Measurements from ENCODE around the gene PHOX2B. TPM values are rescaled to one million over a fixed set of nuclear protein-coding genes. Genes with fewer than 3 reads are reported as not detected.
"Not testable (repeated sequence)": the region's sequence is repeated elsewhere in the genome, so short reads cannot be mapped to it uniquely, and the experiment has no call there.

The PHOX2B gene
- polyA plus RNA-seq, 4 donors, result 0.08 to 0.88 (median 0.13) TPM

DNA sequence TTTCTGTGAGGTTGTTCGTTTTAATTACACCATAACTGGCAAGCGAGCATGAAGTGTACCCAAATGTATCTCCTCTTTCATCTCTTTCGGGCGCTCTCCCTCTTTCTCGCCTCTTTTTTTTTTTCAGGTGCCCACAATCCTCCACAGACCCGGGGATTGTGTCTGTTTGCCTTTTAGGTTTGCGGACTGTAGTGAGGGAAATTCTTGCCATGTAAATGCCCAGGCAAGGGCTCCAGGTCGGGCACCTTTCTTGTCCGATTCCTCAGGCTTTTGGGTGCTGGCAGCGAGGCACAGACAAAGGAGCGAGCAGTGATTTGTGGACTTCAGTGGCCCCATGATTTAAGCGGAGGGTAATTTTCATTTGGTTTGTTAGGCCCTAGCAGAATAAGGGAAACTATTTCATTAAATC is 1.1 kb upstream of the PHOX2B start:
- DNase-seq (ENCODE audit: low read depth in 4 of 4, low spot score in 3 of 4), result no peak

DNA sequence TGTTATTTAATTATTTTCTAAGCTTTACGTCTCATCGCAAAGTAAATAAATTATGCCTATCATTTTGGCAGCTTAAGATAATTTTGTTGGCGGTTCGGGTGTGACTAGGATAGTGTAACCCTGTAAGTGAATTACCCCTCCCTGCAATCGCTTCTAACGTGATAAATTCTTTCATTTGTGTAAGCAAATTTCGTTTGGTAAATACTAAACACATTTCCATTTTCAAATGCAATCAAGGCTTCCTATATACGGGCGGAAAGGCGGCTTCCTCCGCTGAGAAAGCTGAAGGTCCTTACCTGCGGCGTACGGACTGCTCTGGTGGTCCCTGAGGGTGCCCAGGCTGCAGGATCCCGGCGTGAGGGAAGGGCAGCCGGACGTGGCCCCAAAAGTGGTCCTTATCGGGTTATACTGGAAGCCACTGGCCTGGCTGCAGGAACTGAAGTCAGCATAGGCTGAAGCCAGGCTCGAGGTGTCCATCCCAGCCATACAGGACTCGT is 403 bp downstream of the PHOX2B start:
- DNase-seq (ENCODE audit: low read depth in 4 of 4, low spot score in 3 of 4), result no peak

DNA sequence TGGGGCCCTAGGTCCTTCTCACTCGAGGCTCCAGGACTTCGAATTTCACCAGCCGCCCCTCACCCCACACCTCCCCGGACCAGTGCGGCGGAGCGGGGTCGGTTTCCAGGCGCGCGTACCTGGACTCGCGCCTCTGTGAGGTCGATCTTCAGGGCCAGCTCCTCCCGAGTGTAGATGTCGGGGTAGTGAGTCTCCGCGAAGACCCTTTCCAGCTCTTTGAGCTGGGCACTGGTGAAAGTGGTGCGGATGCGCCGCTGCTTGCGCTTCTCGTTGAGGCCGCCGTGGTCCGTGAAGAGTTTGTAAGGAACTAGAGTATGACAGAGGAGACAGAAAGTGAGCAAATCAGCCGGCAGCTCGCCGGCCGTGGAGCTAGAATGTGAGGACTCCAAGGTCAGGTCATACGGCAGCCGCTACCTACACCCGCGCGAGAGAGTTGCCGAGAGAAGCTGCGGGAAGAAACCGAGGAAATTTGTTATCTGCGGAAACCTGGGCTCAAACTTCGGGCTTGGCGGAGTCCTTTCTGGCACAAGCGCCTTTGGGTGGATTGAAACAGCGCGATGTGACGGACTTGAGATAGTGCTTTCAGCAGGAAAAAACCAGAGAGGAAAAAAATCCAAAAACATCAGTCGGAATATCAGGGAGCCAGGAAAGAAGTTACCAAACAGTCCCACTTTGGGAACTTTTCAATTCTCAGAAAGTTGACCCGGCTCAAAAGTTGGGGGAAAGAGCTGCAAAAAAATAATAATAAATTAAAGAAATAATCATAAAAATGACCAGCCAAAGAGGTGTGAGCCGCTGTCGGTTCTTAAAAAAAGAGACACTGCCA is 1.1 kb downstream of the PHOX2B start:
- DNase-seq (ENCODE audit: low read depth in 4 of 4, low spot score in 3 of 4), result no peak

DNA sequence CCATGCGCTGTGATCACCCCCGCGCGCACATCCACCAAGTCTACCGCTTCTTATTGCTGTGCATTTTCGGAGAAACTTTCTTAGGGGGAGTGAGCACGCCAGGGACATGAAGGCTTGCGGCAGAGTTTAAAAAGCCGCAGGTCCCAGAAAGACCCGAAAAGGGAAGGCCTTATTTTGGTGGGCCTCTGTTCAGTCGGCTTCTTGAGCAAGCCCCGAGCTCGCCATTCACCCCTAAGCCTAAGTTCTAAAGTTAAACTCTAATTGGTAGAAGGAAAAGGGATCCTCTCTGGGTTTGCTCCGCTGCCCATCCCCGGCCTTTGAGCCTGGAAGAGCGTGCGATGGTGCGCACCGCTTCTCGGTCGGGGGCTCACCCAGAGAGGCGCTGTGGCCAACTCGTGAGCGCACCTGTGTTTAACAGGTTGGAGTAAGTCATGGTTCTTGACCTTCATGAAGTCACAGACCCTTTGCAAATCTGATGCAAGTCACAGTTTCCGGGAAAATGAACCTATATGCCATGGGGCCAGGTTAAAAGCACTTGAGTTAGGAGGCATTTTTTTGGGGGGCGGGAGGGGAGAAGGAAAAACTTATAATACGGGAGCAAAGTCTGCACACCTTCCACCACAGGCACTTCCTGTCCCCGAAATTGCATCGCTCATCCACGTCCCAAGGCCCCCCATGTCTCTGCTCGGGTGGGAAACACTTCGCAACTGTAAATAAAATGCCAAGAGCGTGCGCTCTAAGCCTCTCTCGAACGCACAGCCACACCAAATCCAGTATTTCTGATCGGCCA is 1.9 kb downstream of the PHOX2B start:
- no peak for DNase-seq (ENCODE audit: low read depth in 4 of 4, low spot score in 3 of 4)

DNA sequence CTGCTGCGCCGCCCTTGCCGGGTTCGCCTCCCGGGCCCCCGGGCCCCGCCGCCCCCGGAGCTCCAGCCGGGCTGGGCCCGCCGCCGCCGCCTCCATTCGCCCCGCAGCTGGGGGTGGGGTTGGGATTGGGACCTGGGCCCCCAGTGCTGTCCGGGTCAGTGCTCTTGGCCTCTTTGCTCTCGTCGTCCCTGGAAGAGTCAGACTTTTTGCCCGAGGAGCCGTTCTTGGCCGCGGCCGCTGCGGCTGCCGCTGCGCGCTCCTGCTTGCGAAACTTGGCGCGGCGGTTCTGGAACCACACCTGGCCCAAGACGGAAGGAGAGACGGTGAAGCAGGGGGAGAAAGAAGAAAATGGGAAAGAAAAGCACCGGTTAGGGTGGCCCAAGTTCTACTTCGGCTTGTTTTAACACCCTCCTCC is 2.5 kb downstream of the PHOX2B start:
- DNase-seq (ENCODE audit: low read depth in 4 of 4, low spot score in 3 of 4), result no peak

DNA sequence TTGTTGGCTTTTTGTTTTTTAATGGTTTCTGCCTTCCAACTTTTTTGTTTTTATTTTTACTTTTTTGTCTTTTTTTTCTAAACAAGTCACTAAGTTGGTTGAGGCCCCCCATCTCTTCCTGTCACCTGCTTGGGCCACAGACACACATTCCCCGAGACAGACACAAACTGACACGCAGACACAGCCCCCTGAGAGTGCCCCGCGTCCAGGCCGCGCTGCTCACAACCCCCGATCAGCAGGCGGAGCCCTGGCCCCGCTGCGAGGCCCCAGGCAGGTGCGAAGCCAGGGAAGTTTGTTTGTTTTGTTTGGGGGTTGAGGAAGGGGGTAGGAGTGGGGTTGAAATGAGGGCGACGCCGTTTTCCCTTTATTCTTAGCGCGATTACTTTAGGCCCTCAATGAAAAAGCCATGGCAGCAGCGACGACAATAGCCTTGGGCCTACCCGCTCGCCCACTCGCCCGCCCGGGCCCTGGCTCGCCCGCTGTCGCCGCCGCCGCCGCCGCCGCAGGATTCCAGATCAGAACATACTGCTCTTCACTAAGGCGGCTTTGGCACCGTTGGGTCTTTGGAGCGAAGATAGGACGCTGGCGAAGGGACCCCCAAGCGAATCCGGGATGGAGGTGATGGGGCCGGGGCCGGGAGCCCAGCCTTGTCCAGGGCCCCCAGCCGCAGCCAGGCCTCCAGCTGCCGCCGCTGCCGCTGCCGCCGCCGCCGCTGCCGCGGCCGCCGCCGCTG is 3.1 kb downstream of the PHOX2B start:
- no peak for DNase-seq (ENCODE audit: low read depth in 4 of 4, low spot score in 3 of 4)

DNA sequence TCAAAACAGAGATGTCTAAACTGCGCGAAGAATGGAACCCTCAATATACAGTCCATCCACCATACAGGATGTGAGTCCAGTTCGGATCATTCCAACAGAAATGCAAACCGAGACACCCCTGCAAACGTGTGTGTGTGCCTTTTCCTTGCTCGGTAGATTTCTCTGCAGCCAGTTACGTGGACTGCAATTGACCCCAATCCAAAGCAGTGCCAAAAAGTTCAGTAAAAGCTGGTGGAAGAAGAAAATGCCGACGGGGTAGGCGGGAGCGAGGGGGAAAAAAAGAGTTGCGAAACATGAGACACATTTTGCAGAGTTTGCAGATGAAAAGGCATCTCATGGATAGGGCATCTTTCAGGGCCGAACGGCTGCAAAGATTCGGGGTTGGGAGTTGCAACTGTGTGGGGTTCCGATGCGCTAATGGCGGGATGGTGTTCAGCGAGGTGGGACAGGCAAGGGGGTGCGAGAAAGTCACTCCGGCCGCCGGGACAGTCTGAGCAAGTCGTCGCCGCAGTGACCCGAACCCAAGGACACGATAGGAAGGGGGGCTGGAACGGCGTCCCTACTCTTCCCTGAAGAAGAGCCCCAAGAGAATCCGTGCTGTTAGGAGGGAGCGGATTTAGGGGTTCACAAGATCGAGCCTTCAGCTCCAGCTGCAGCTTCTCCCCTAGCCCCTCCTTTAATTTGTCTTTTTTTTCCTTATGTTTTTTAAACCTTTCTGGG is 3.8 kb downstream of the PHOX2B start:
- no peak for DNase-seq (ENCODE audit: low read depth in 4 of 4, low spot score in 3 of 4)

DNA sequence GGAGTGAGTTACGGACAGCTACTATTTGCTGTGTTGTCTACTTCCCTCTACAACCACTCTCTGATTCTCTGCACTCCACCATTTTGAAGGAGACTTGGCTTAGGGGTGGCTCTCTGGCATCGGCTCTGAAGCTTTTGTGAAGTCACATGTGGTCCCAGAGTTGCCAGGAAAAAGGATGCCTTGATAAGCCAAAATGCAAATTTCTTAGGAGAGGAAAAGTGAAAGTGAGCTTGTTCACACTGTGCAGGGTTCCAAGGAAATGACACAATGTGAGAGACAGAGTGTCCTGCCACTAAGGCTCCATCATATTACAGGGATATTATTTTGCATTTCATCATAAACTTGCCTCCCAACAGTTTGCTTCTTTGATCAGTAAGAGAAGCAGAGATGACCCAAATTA is 7.2 kb downstream of the PHOX2B start:
- DNase-seq (ENCODE audit: low read depth in 4 of 4, low spot score in 3 of 4), result no peak

DNA sequence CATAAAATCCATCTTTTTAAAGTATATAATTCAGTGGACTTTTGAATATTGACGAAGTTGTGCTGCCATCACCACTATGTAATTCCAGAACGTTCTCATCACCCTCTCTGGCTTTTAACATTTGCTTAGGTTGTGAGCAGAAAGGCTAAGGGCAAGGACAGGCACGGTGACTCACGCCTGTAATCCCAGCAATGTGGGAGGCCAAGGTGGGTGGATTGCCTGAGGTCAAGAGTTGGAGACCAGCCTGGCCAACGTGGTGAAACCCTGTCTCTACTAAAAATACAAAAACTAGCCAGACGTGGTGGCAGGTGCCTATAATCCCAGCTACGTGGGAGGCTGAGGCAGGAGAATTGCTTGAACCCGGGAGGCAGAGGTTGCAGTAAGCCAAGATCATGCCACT is 11.0 kb downstream of the PHOX2B start:
- DNase-seq (ENCODE audit: low read depth in 4 of 4, low spot score in 3 of 4), result not testable (repeated sequence)

DNA sequence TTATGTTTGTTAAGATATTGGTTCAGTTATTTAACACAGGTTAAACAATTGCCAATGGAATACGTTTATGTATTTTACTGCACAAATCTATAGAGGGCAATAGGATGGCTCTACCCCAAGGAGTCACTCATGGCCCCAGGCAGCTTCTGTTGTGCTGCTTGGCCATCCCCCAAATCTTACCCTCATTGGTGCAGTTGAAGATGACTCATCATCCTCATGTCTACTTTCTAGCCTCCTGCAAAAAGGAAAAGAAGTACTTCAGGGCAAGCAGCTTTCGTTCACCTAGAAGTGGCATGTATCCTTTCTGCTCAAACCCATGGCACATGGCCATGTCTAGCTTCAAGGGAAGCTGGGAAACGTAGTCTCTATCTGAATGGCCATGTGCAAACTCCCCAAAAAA is 14.2 kb downstream of the PHOX2B start:
- no peak for DNase-seq (ENCODE audit: low read depth in 4 of 4, low spot score in 3 of 4)

DNA sequence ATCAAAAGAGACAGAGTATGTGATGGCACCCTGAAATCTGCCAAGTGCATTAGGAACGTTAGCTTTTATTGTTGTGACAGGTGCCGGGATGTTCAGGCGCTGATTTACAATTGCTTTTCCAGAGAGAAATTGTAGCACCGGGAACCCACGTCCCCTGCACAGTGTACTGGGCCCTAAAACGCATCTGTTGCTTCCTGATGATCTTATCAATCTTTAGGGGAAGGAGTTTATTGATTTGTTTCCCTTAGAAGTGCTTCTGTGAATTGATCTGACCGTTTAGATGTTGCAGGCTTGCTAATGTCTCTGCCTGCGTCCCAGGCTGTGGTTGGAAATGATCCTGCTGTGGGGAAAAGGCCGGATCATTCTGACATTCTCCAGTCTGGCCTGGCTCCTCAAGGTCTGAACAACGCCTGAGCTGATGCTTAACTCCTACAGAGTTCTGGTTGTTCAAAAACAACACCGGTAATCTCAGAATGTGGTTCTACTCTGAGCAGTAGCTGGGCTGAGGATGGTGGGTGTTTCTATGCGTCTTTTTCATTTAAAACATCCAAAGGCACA is 16.9 kb downstream of the PHOX2B start:
- no peak for DNase-seq (ENCODE audit: low read depth in 4 of 4, low spot score in 3 of 4)

DNA sequence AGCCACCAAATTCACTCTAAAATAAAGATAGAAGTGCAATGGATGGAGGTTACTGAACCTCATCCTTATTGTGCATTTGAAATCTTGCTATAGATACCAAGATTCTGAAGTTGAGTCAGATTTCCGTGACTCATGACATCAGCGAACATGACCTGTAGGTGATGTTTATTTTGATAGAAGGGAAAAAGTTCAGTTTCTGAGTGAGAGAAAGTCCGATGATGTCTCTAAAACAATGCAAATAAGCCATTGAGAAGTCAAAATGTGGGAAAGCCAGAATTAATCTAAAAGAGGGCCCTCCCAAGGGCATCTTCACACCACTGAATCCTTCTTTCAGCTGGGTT is 20.0 kb downstream of the PHOX2B start:
- DNase-seq (ENCODE audit: low read depth in 4 of 4, low spot score in 3 of 4), result no peak

DNA sequence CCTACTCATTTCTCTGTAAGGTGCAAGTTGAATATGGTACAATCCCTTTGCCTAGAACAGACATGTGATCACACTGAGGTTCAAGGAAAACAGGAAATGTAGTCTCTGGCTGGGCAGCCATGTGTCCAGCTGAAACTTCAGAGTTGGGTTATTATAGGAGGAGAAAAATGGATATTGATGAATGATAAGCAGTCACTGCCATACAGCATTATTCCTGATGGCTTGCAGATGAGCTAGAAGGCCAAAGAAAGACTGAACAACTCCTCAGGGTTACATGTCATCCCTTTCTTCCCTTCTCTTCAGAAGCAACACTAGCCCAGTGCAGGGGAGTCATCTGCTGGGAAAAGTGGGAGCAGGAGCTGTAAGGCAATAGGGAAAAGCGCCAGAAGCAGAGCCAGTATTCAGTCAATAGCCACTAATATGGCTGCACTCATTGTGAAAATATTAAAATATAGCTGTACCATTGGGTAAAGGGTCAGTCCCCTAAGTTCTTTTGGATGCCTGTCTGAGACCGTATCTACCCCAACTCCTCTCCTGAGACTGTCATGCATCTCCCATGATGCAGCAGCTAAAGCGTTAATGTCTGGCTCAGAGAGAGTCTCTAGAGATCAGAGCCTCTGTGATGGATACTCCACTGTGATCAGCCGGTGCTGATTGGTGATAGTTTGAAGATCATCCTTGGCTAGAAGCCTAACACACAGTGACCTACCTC is 20.5 kb downstream of the PHOX2B start:
- no peak for DNase-seq (ENCODE audit: low read depth in 4 of 4, low spot score in 3 of 4)

DNA sequence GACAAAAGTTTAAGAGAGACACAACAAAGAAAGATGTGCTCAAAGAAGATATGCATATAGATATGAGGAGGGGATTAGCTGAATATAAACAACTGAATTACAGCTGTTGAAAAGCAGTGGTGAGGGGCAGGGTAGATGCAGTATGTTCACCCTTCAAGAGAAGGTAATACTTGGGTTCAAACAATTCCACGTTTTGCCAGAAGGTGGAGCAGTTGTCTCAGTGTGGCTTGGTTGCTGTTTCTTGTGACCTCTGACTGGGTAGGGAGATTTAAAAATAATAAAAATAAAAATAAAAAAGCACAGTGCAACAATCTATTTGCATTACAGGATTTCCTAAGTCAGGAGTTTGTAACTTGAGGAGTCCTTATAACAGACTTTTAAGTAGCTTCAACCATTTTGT is 23.3 kb downstream of the PHOX2B start:
- no peak for DNase-seq (ENCODE audit: low read depth in 4 of 4, low spot score in 3 of 4)

DNA sequence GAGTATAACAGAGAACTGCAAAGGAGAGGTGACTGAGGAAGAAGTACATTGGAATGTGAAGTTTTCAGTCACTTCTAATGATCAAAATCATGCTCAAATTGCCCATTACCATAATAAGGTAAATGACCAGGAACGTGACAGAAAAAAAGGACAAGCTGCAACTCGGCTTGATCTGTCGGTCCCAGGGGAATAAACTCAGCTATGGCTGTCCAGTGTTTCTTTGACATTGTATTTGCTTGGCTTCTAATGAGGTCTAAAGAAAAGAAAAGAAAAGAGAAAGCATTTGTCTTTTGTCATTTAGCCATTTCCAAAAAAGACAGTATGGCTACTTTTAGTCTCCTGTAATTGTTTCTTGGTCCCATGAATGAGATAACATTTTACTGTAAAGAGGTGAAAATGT is 25.2 kb downstream of the PHOX2B start:
- no peak for DNase-seq (ENCODE audit: low read depth in 4 of 4, low spot score in 3 of 4)

DNA sequence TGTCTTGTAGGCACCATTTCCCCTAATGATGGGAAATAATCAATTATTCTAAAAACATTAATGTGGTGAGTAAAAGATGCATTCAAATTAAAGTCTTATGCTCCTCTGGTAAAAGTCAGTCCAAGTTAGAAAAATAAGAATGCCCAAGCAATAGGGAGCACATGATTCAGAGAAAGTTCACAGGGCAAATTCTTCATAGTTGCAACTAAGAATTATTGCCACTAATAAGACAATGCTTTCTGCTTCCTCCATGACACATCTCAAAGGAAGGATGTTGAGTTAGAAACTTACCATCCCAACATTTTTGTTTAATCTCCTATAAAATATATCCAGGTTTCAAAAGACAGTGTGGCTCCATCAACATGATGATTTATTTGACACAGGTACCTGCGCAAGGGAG is 26.3 kb downstream of the PHOX2B start:
- no peak for DNase-seq (ENCODE audit: low read depth in 4 of 4, low spot score in 3 of 4)

DNA sequence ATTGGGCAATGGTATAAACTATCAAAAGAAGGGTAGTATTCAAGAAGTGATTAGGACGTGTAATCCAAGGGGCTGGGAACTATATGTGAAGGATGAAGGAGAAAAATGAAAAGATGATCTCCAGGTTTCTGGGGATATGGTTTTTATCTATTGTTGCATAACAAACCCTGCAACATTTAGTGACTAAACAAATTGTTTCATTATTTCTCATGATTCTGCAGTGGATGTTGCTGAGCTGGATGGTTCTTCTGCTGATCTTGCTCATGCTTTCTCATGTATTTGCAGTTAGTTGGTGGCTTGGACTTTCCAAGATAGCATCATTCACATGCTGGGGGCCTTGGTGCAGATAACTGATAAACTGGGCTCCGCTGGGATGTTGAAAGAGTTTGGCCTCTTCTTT is 29.1 kb downstream of the PHOX2B start:
- DNase-seq (ENCODE audit: low read depth in 4 of 4, low spot score in 3 of 4), result no peak

DNA sequence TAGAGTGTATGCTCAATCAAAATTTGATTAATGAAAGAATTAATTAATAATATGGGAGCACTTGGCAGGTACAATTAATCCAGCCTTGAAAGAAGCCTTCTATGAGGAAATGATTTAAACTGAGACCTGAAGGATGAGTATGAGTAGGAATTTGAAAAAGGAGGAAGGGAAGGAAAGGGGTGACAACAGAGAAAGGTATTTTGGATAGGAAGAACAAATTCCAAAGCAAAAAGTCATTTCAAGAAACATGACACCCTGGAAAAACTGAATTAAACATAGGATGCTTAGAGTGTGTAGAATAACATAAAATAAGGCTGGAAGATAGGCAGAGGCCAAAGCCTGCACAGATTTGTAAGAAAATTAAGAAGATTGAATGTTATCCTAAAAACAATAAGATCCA is 29.6 kb downstream of the PHOX2B start:
- DNase-seq (ENCODE audit: low read depth in 4 of 4, low spot score in 3 of 4), result no peak

DNA sequence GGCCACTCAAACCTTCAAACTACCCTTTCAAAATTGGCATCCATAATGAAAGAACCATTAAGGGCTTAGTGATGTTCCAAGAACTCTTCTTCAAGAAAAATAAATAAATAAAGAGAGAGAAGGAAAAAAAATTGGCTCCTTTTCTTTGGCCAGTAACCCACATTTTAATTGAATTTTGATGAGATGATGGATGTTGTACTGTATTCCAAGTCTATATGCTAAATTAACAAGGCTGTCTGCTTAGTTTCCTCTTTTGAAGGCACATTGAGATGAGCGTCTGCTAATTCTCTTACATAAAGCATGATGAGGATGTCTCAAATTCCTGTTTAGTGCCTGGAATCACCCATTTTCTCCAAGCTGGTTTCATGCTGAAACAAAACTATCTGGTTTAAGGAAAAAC is 33.4 kb downstream of the PHOX2B start:
- DNase-seq (ENCODE audit: low read depth in 4 of 4, low spot score in 3 of 4), result no peak

All from right renal pelvis (tissue), 4 donors.